Liver (tissue), 10 donors: ENCODE measurements around the gene SLC25A10. TPM values are rescaled to one million over a fixed set of nuclear protein-coding genes. Genes with fewer than 3 reads are reported as not detected.

Experiments
- DNase-seq: peaks from one replicate; pipeline ENCODE4 v3.0.0-alpha.2; 2017; ENCODE audit warnings: low spot score
- H3K27ac ChIP-seq, 2 donors: one replicate each; pipeline ENCODE4 v1.7.0; 2013; ENCODE audit warnings: inconsistent platforms in 2 of 2, low read length in 2 of 2, control low read depth in 1 of 2, low read depth in 1 of 2, mild to moderate bottlenecking in 1 of 2
- H3K27me3 ChIP-seq, 4 donors: one replicate each; pipeline versions ENCODE4 v1.6.1 to v1.7.0; 2013; ENCODE audit warnings: low read length in 3 of 4, inconsistent platforms in 1 of 4, mild to moderate bottlenecking in 1 of 4, moderate library complexity in 1 of 4; ENCODE audit not compliant: control insufficient read depth in 4 of 4, insufficient read depth in 4 of 4
- H3K36me3 ChIP-seq, 4 donors: one replicate each; pipeline versions ENCODE4 v1.6.1 to v1.7.0; 2013; ENCODE audit warnings: low read length in 3 of 4, mild to moderate bottlenecking in 3 of 4, low read depth in 1 of 4, moderate library complexity in 1 of 4; ENCODE audit not compliant: control insufficient read depth in 4 of 4, insufficient read depth in 3 of 4
- H3K4me1 ChIP-seq, 4 donors: one replicate each; pipeline versions ENCODE4 v1.6.1 to v1.7.0; 2013; ENCODE audit warnings: low read length in 3 of 4, mild to moderate bottlenecking in 3 of 4, moderate library complexity in 1 of 4; ENCODE audit not compliant: control insufficient read depth in 4 of 4, insufficient read depth in 4 of 4
- H3K4me3 ChIP-seq, 3 donors: one replicate each; pipeline versions ENCODE4 v1.6.1 to v1.7.0; 2013; ENCODE audit warnings: low read length in 3 of 3, control low read depth in 1 of 3, low read depth in 1 of 3, mild to moderate bottlenecking in 1 of 3
- H3K9ac ChIP-seq, 2 donors: one replicate each; pipeline ENCODE4 v1.7.0; 2013; ENCODE audit warnings: low read length in 2 of 2, mild to moderate bottlenecking in 2 of 2, moderate library complexity in 2 of 2, control low read depth in 1 of 2, low read depth in 1 of 2
- H3K9me3 ChIP-seq, 4 donors: one replicate each; pipeline versions ENCODE4 v1.6.1 to v1.7.0; 2013; ENCODE audit warnings: low read length in 3 of 4; ENCODE audit not compliant: control insufficient read depth in 4 of 4
- EGR1 ChIP-seq, 2 donors: IDR thresholded peaks; 2 replicates each; pipeline ENCODE4 v1.6.1; 2016 to 2018; ENCODE audit warnings: antibody characterized with exemption in 2 of 2, low read depth in 2 of 2
- JUND ChIP-seq, 2 donors: IDR thresholded peaks; 2 replicates each; pipeline ENCODE4 v1.6.1; 2016; ENCODE audit warnings: antibody characterized with exemption in 2 of 2
- RXRA ChIP-seq, 2 donors: IDR thresholded peaks; 2 replicates each; pipeline ENCODE4 v1.6.1; 2017 to 2018; ENCODE audit warnings: antibody characterized with exemption in 2 of 2, mild to moderate bottlenecking in 1 of 2
- ZBTB33 ChIP-seq: IDR thresholded peaks from 2 replicates; pipeline ENCODE4 v1.6.1; 2016; ENCODE audit warnings: antibody characterized with exemption
- WGBS: extraction: QIAGEN DNeasy Blood & Tissue Kit; methylation state at CpG from one replicate; pipeline ENCODE4 v1.1.7; 2013; 5-methylcytosine and 5-hydroxymethylcytosine counted together
- polyA plus RNA-seq, 2 donors: library from polyadenylated mRNA; stranded (reverse) in 1 of 2; unstranded in 1 of 2; fragments of 200-250 nt in 1 of 2; fragments of >200 nt in 1 of 2; fragmentation: Nextera tagmentation in 1 of 2; extraction: Ambion mirVana in 1 of 2; gene quantifications; one replicate each; pipeline versions ENCODE4 v1.2.1 to v1.2.3, GENCODE V29; 2013 to 2015
- small RNA-seq: library from RNA; depleted of rRNA; stranded (forward); fragments of <200 nt; gene quantifications from one replicate; pipeline ENCODE3, GENCODE V24; 2014
- total RNA-seq, 2 donors: library from RNA; depleted of rRNA; stranded (reverse); fragments of >200 nt; gene quantifications; one replicate each; pipeline ENCODE4 v1.2.3, GENCODE V29; 2014
- donor health status: healthy.
- donor health status: healthy.
- donor health status: healthy.
- donor health status: healthy.
- donor health status: healthy.

SLC25A10 gene
- total and polyA plus RNA-seq, 4 donors = 19.8 to 54.6 (median 44.0) TPM

GRCh38 chr17:81741594-81742452 is 29.7 kb downstream of the SLC25A10 start:
- TF ChIP-seq EGR1 (IDR thresholded peaks at IDR 0.05; ENCODE audit: low read depth in 2 of 2) (no peak), ZBTB33 (no peak), RXRA (IDR thresholded peaks at IDR 0.05) (no peak), JUND (IDR thresholded peaks at IDR 0.05) (no peak)
- no peaks in the 10 kb centered on the region for H3K27me3 ChIP-seq
- H3K9ac ChIP-seq = no peak overlapping the region
- no peak for DNase-seq
- WGBS = 73% methylated on average over 26 of the region's 26 CpGs
- H3K36me3 ChIP-seq = no peaks in the 10 kb centered on the region
- H3K4me1 ChIP-seq = peaks cover 0 to 2% (median 0%) of the 10 kb centered on the region in 4 donors
- no peak overlapping the region for H3K4me3 ChIP-seq
- no peaks in the 10 kb centered on the region for H3K9me3 ChIP-seq
- no peak overlapping the region for H3K27ac ChIP-seq

Small RNAs within 50 kb of the gene (small RNA-seq; reads per million reads assigned to genes)
- gene MIR6786 = not detected

Other genes with a start within 250 kb of the SLC25A10 start
- gene ACTG1, start 199.5 kb upstream of the SLC25A10 start, total RNA-seq = 1,000 to 10,000 TPM; 1,434 to 1,699 TPM
- 1,000 to 10,000 TPM in 1 of 2 donors, 100 to 1,000 TPM in 1; 347 to 1,129 TPM for gene ACTG1, start 199.5 kb upstream of the SLC25A10 start, polyA plus RNA-seq
- gene FSCN2, start 183.9 kb upstream of the SLC25A10 start, total RNA-seq = under 1 TPM; 0.09 to 0.42 TPM
- gene FSCN2, start 183.9 kb upstream of the SLC25A10 start, polyA plus RNA-seq = not detected
- gene FAAP100, start 159.9 kb upstream of the SLC25A10 start, total RNA-seq = 10 to 100 TPM in 1 of 2 donors, 1 to 10 TPM in 1; 8.7 to 10.6 TPM
- gene FAAP100, start 159.9 kb upstream of the SLC25A10 start, polyA plus RNA-seq = 10 to 100 TPM in 1 of 2 donors, 1 to 10 TPM in 1; 8.1 to 14.7 TPM
- gene NPLOC4, start 75.2 kb upstream of the SLC25A10 start, total RNA-seq = 10 to 100 TPM; 65.6 to 67.4 TPM
- 10 to 100 TPM; 23.5 to 35.7 TPM for gene NPLOC4, start 75.2 kb upstream of the SLC25A10 start, polyA plus RNA-seq
- gene TSPAN10, start 75.1 kb upstream of the SLC25A10 start, total RNA-seq = under 1 TPM; 0.17 to 0.84 TPM
- under 1 TPM; 0.22 to 0.36 TPM for gene TSPAN10, start 75.1 kb upstream of the SLC25A10 start, polyA plus RNA-seq
- gene PDE6G, start 55.7 kb upstream of the SLC25A10 start, total RNA-seq = 1 to 10 TPM in 1 of 2 donors, under 1 TPM in 1; 0.25 to 1.2 TPM
- 1 to 10 TPM; 1.3 to 1.9 TPM for gene PDE6G, start 55.7 kb upstream of the SLC25A10 start, polyA plus RNA-seq
- 10 to 100 TPM; 11.2 to 15.2 TPM for gene OXLD1, start 45.7 kb upstream of the SLC25A10 start, total RNA-seq
- 10 to 100 TPM; 22.8 to 26.4 TPM for gene OXLD1, start 45.7 kb upstream of the SLC25A10 start, polyA plus RNA-seq
- gene CCDC137, start 45.5 kb upstream of the SLC25A10 start, total RNA-seq = 1 to 10 TPM; 4.3 to 4.8 TPM
- gene CCDC137, start 45.5 kb upstream of the SLC25A10 start, polyA plus RNA-seq = 1 to 10 TPM; 5.7 to 6.9 TPM
- 10 to 100 TPM in 1 of 2 donors, 1 to 10 TPM in 1; 9.8 to 12.9 TPM for gene ARL16, start 28.5 kb upstream of the SLC25A10 start, total RNA-seq
- 10 to 100 TPM in 1 of 2 donors, 1 to 10 TPM in 1; 7.9 to 24.3 TPM for gene ARL16, start 28.5 kb upstream of the SLC25A10 start, polyA plus RNA-seq
- 10 to 100 TPM; 27.6 to 31.6 TPM for gene HGS, start 28.3 kb upstream of the SLC25A10 start, total RNA-seq
- gene HGS, start 28.3 kb upstream of the SLC25A10 start, polyA plus RNA-seq = 10 to 100 TPM; 21.8 to 28.7 TPM
- gene MRPL12, start 8.9 kb upstream of the SLC25A10 start, total RNA-seq = 10 to 100 TPM in 1 of 2 donors, 1 to 10 TPM in 1; 9.1 to 15.1 TPM
- gene MRPL12, start 8.9 kb upstream of the SLC25A10 start, polyA plus RNA-seq = 100 to 1,000 TPM; 103 to 121 TPM
- gene GCGR, start 91.9 kb downstream of the SLC25A10 start, total RNA-seq = 10 to 100 TPM; 20.7 to 72.0 TPM
- 10 to 100 TPM; 42.0 to 55.8 TPM for gene GCGR, start 91.9 kb downstream of the SLC25A10 start, polyA plus RNA-seq
- 10 to 100 TPM; 16.6 to 42.0 TPM for gene MCRIP1, start 121.0 kb downstream of the SLC25A10 start, total RNA-seq
- gene MCRIP1, start 121.0 kb downstream of the SLC25A10 start, polyA plus RNA-seq = 10 to 100 TPM; 24.2 to 28.2 TPM
- not detected for gene PPP1R27, start 122.8 kb downstream of the SLC25A10 start, total RNA-seq
- under 1 TPM; 0.31 to 0.35 TPM for gene PPP1R27, start 122.8 kb downstream of the SLC25A10 start, polyA plus RNA-seq
- 1,000 to 10,000 TPM; 1,086 to 3,361 TPM for gene P4HB, start 148.3 kb downstream of the SLC25A10 start, total RNA-seq
- 1,000 to 10,000 TPM in 1 of 2 donors, 100 to 1,000 TPM in 1; 1,000 to 2,066 TPM for gene P4HB, start 148.3 kb downstream of the SLC25A10 start, polyA plus RNA-seq
- 10 to 100 TPM; 35.5 to 47.3 TPM for gene ARHGDIA, start 159.1 kb downstream of the SLC25A10 start, total RNA-seq
- gene ARHGDIA, start 159.1 kb downstream of the SLC25A10 start, polyA plus RNA-seq = 100 to 1,000 TPM; 103 to 142 TPM
- gene ALYREF, start 179.3 kb downstream of the SLC25A10 start, total RNA-seq = 10 to 100 TPM; 22.6 to 67.4 TPM
- 10 to 100 TPM in 1 of 2 donors, 1 to 10 TPM in 1; 2.5 to 24.6 TPM for gene ALYREF, start 179.3 kb downstream of the SLC25A10 start, polyA plus RNA-seq
- gene ANAPC11, start 179.4 kb downstream of the SLC25A10 start, total RNA-seq = 10 to 100 TPM; 71.0 to 78.7 TPM
- gene ANAPC11, start 179.4 kb downstream of the SLC25A10 start, polyA plus RNA-seq = 100 to 1,000 TPM; 160 to 246 TPM
- under 1 TPM; 0.25 to 0.84 TPM for gene NPB, start 190.0 kb downstream of the SLC25A10 start, total RNA-seq
- under 1 TPM; 0.15 to 0.92 TPM for gene NPB, start 190.0 kb downstream of the SLC25A10 start, polyA plus RNA-seq
- gene PCYT2, start 199.1 kb downstream of the SLC25A10 start, total RNA-seq = 100 to 1,000 TPM in 1 of 2 donors, 10 to 100 TPM in 1; 86.0 to 101 TPM
- 10 to 100 TPM; 63.9 to 90.9 TPM for gene PCYT2, start 199.1 kb downstream of the SLC25A10 start, polyA plus RNA-seq
- 10 to 100 TPM; 13.5 to 16.5 TPM for gene SIRT7, start 205.9 kb downstream of the SLC25A10 start, total RNA-seq
- 1 to 10 TPM; 7.1 to 9.4 TPM for gene SIRT7, start 205.9 kb downstream of the SLC25A10 start, polyA plus RNA-seq
- 10 to 100 TPM; 11.7 to 17.0 TPM for gene MAFG, start 215.5 kb downstream of the SLC25A10 start, total RNA-seq
- 1 to 10 TPM; 3.0 to 6.1 TPM for gene MAFG, start 215.5 kb downstream of the SLC25A10 start, polyA plus RNA-seq
- gene PYCR1, start 225.0 kb downstream of the SLC25A10 start, total RNA-seq = 10 to 100 TPM; 10.4 to 14.1 TPM
- 1 to 10 TPM; 5.0 to 5.1 TPM for gene PYCR1, start 225.0 kb downstream of the SLC25A10 start, polyA plus RNA-seq
- not detected for gene MYADML2, start 234.9 kb downstream of the SLC25A10 start, total RNA-seq
- gene MYADML2, start 234.9 kb downstream of the SLC25A10 start, polyA plus RNA-seq = not detected
- 1 to 10 TPM in 1 of 2 donors, under 1 TPM in 1; 0.19 to 5.4 TPM for gene NOTUM, start 248.9 kb downstream of the SLC25A10 start, total RNA-seq
- 1 to 10 TPM; 1.1 to 2.0 TPM for gene NOTUM, start 248.9 kb downstream of the SLC25A10 start, polyA plus RNA-seq